SW 1271 (cell line): ENCODE data around the gene PLPPR5.
A peak's percentile ranks its signal among the peaks of the same experiment; 100 is the strongest.
"Not testable (repeated sequence)": the region's sequence is repeated elsewhere in the genome, so short reads cannot be mapped to it uniquely, and the experiment has no call there.

Experiments
- DNase-seq, 2 experiments: peaks; one replicate each; lab custom pipeline; 2025; lab: John Stamatoyannopoulos, UW

The PLPPR5 gene

GRCh38 chr1:99004861-99005442 is at the start of gene PLPPR5:
Gene PLPPR5, minus strand, starts transcription at chr1:99004861. Its CDS starts 190 bp downstream, at chr1:99004671.
- no peak for DNase-seq

- no peak for DNase-seq
Observed at GRCh38 chr1:99051611-99052283, 47.1 kb upstream of the PLPPR5 start.

- no peak for DNase-seq
Observed at GRCh38 chr1:99049745-99050144, 45.1 kb upstream of the PLPPR5 start.

GRCh38 chr1:99036746-99037145 is 32.1 kb upstream of the PLPPR5 start:
- not testable (repeated sequence) for DNase-seq

- no peak for DNase-seq
Observed at GRCh38 chr1:99018313-99018712, 13.7 kb upstream of the PLPPR5 start.

GRCh38 chr1:99017655-99018054 is 13.0 kb upstream of the PLPPR5 start:
- no peak for DNase-seq

GRCh38 chr1:99010679-99011078 is 6.0 kb upstream of the PLPPR5 start:
- DNase-seq, result no peak

GRCh38 chr1:99007366-99007765 is 2.7 kb upstream of the PLPPR5 start:
- no peak for DNase-seq

- no peak for DNase-seq
Observed at GRCh38 chr1:99005537-99005942, 879 bp upstream of the PLPPR5 start.

- DNase-seq, result no peak
Observed at GRCh38 chr1:99004254-99004860, 304 bp downstream of the PLPPR5 start.

- no peak for DNase-seq
Observed at GRCh38 chr1:99003581-99004253, 944 bp downstream of the PLPPR5 start.

- no peak for DNase-seq
Observed at GRCh38 chr1:98992844-98993243, 11.8 kb downstream of the PLPPR5 start.

GRCh38 chr1:98991127-98992012 is 13.3 kb downstream of the PLPPR5 start:
- peak; percentile 10 to 27 for DNase-seq

- no peak for DNase-seq
Observed at GRCh38 chr1:98989556-98989907, 15.1 kb downstream of the PLPPR5 start.

- no peak for DNase-seq
Observed at GRCh38 chr1:98988904-98989555, 15.6 kb downstream of the PLPPR5 start.

- no peak for DNase-seq
Observed at GRCh38 chr1:98985687-98986086, 19.0 kb downstream of the PLPPR5 start.

GRCh38 chr1:98981917-98982513 is 22.6 kb downstream of the PLPPR5 start:
- no peak for DNase-seq

GRCh38 chr1:98979463-98979862 is 25.2 kb downstream of the PLPPR5 start:
- no peak for DNase-seq

GRCh38 chr1:98975810-98976209 is 28.9 kb downstream of the PLPPR5 start:
- DNase-seq, result no peak

GRCh38 chr1:98975113-98975512 is 29.5 kb downstream of the PLPPR5 start:
- DNase-seq, result no peak
